Heart right ventricle (tissue), 16 donors: Measurements from ENCODE around the gene LMAN1. TPM values are rescaled to one million over a fixed set of nuclear protein-coding genes. Genes with fewer than 3 reads are reported as not detected.

Experiments
- ATAC-seq, 8 donors: fragments of 200-7000 bp; cut with Tn5 transposase; one replicate each; pipeline ENCODE4 v1.9.1; 2020; ENCODE audit warnings: mild to moderate bottlenecking in 8 of 8, moderate library complexity in 8 of 8, moderate number of reproducible peaks in 1 of 8
- DNase-seq, 2 donors: peaks; one replicate each; pipeline ENCODE4 v3.0.0-alpha.2; 2020
- H3K27ac ChIP-seq, 10 donors: fragments of 200-600 bp; sonication (generic) in 2 of 10; one replicate each; pipeline versions ENCODE4 v1.5.0 to v1.8.0; 2020 to 2022; ENCODE audit warnings: mild to moderate bottlenecking in 3 of 10
- H3K27me3 ChIP-seq, 7 donors: fragments of 200-600 bp; one replicate each; pipeline ENCODE4 v1.8.0; 2021 to 2022; ENCODE audit warnings: mild to moderate bottlenecking in 2 of 7
- H3K36me3 ChIP-seq, 9 donors: fragments of 200-600 bp; sonication (generic) in 1 of 9; one replicate each; pipeline versions ENCODE4 v1.5.0 to v1.8.0; 2020 to 2022; ENCODE audit warnings: mild to moderate bottlenecking in 2 of 9
- H3K4me1 ChIP-seq, 9 donors: fragments of 200-600 bp; sonication (generic) in 1 of 9; one replicate each; pipeline versions ENCODE4 v1.5.0 to v1.8.0; 2020 to 2022; ENCODE audit warnings: mild to moderate bottlenecking in 4 of 9
- H3K4me3 ChIP-seq, 10 donors: fragments of 200-600 bp; sonication (generic) in 2 of 10; one replicate each; pipeline versions ENCODE4 v1.5.0 to v1.8.0; 2020 to 2022; ENCODE audit warnings: mild to moderate bottlenecking in 7 of 10, moderate library complexity in 2 of 10
- H3K9me3 ChIP-seq, 11 donors: fragments of 200-600 bp in 10 of 11; sonication (generic) in 2 of 11; one replicate each; pipeline versions ENCODE4 v1.5.0 to v1.8.0; 2013 to 2022; ENCODE audit warnings: mild to moderate bottlenecking in 2 of 11, control low read depth in 1 of 11, moderate library complexity in 1 of 11
- WGBS, 2 donors: extraction: QIAGEN DNeasy Blood & Tissue Kit; methylation state at CpG; one replicate each; pipeline ENCODE4 v1.1.7; 2013; ENCODE audit warnings: inconsistent platforms in 1 of 2; 5-methylcytosine and 5-hydroxymethylcytosine counted together
- intact Hi-C, 10 donors: fragments of 100-400 bp; cut with DNase I; formaldehyde crosslinking; loops; one replicate each; pipeline versions ENCODE4 v1.11.1 to v1.14.2; 2022
- polyA plus RNA-seq, 2 donors: library from polyadenylated mRNA; stranded (reverse); fragments of 200-250 nt; gene quantifications; one replicate each; pipeline ENCODE4 v1.2.3, GENCODE V29; 2013
- total RNA-seq, 10 donors: library from RNA; stranded (reverse); fragmentation: NEBNext Ultra II Directional in 3 of 10; extraction: Animal tissue kit (Norgen Biotek cat#: 25700) in 3 of 10; gene quantifications; one replicate each; pipeline versions ENCODE4 v1.2.1 to v1.2.4, GENCODE V29; 2021 to 2023
- TF ChIP-seq, protein P1 (sequence below), 9 donors: fragments of 200-600 bp; sonication (generic) in 2 of 9; IDR thresholded peaks; one replicate each; pipeline versions ENCODE4 v1.5.0 to v1.8.0; 2021 to 2022; ENCODE audit warnings: antibody characterized with exemption in 9 of 9, mild to moderate bottlenecking in 5 of 9, moderate library complexity in 1 of 9
- donor health status: Arrhythmogenic right ventricular cardiomyopathy.
- donor health status: ischemic (EF 13 %, LVEDD 7.1; RV severe dilation, severe dysfunction).
- donor health status: healthy with polysubstance abuse.
- donor health status: DM: no; HTN: yes; CAD: no.
- donor health status: DM: no; HTN: no; CAD: no.
- donor health status: ischemic (EF 25% LVEDD 6.9; RV normal size, moderate dysfunction).
- donor health status: ischemic (EF 25% LVEDD 5.7; RV mildly dilated, moderate dysfunction).
- donor health status: healthy.
- donor health status: DM: yes; HTN: yes; CAD: no.
- donor health status: Ischemic cardiomyopathy.
- donor health status: ischemic (EF 35%, LVEDD 5.7; RV mildly dilated, moderate dysfunction).
- donor health status: nonischemic (EF 11% LVEDD 7.7; RV severe dilation, severe dysfunction).
- donor health status: DM: yes; HTN: yes; CAD: no.
- donor health status: PGD.
- donor health status: ischemic (EF 29% LVEDD 5.4; RV normal size, mild dysfunction).
- donor health status: nonischemic (EF 23%, LVEDD 6.1; RV moderate dilation, normal function).

LMAN1 gene
- total and polyA plus RNA-seq, 12 donors = 18.5 to 69.0 (median 54.7) TPM

DNA sequence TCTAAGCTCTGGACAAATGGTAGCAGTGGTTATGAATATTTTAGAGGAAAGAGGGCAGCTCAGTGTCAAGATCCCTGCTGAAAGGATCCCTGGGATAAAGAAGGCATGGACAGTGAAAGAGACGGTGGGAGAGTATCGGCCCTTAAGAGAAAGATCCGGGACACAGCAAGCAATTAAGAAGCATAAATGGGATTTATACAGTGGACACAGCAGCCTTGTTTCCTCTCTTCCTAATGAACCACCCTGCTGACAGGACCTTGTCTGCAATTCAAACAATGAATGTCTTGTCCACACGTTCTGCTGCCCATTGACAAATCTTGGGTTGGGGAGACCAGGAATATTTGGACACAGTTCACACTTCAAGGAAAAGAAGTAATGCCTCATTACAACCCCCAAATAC is 57.1 kb downstream of the LMAN1 start:
- no peak overlapping the region for H3K27ac ChIP-seq
- WGBS, 2 donors = 65 to 69% methylated on average over 4 of the region's 4 CpGs
- H3K27me3 ChIP-seq = peaks cover 0 to 59% (median 22%) of the 10 kb centered on the region in 7 donors
- H3K9me3 ChIP-seq = no peaks in the 10 kb centered on the region
- ATAC-seq (no peak), DNase-seq (no peak)
- no peaks in the 10 kb centered on the region for H3K36me3 ChIP-seq
- TF ChIP-seq, protein P1, sequence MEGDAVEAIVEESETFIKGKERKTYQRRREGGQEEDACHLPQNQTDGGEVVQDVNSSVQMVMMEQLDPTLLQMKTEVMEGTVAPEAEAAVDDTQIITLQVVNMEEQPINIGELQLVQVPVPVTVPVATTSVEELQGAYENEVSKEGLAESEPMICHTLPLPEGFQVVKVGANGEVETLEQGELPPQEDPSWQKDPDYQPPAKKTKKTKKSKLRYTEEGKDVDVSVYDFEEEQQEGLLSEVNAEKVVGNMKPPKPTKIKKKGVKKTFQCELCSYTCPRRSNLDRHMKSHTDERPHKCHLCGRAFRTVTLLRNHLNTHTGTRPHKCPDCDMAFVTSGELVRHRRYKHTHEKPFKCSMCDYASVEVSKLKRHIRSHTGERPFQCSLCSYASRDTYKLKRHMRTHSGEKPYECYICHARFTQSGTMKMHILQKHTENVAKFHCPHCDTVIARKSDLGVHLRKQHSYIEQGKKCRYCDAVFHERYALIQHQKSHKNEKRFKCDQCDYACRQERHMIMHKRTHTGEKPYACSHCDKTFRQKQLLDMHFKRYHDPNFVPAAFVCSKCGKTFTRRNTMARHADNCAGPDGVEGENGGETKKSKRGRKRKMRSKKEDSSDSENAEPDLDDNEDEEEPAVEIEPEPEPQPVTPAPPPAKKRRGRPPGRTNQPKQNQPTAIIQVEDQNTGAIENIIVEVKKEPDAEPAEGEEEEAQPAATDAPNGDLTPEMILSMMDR (IDR thresholded peaks at IDR 0.05) = no peak
- no peaks in the 10 kb centered on the region for H3K4me1 ChIP-seq
- no peak overlapping the region for H3K4me3 ChIP-seq
- intact Hi-C loops = loop anchor here in 1 of 10 donors (10.0 kb wide), 1 partner anchor 57 kb away; no protein-coding TSS in a partner anchor

GRCh38 chr18:59300676-59301285 is 58.3 kb downstream of the LMAN1 start:
- Histone ChIP-seq H3K9me3 (no peaks in the 10 kb centered on the region), H3K27ac (no peak overlapping the region), H3K4me3 (no peak overlapping the region), H3K27me3 (peaks cover 0 to 57% (median 21%) of the 10 kb centered on the region in 7 donors), H3K4me1 (no peaks in the 10 kb centered on the region), H3K36me3 (no peaks in the 10 kb centered on the region)
- DNase-seq (no peak), ATAC-seq (no peak)
- TF ChIP-seq, protein P1 (IDR thresholded peaks at IDR 0.05) = no peak
- intact Hi-C loops = loop anchor here in 1 of 10 donors (10.0 kb wide), 1 partner anchor 56 kb away; no protein-coding TSS in a partner anchor
- WGBS, 2 donors = 68 to 71% methylated on average over 3 of the region's 3 CpGs

DNA sequence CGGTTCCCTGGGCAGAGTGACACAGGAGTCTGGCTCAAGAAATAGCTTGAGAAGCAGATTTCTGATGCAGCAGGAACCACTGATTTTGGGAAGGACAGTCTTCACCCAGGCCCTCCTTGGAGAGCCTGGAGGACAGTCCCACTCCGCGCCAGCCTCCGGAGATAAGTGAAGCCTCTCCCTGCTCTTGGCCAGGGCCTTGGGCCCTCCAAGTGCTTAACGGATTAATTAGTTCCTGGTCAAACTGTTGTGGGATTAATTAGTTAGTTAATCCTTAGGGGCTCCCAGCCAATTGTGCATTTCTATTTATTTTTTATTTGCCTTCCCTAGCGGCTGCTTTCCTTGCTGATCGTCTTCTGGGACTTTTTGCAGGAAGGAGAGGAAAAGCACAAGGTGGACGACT is 60.2 kb downstream of the LMAN1 start:
- ATAC-seq = no peak
- DNase-seq = no peak

GRCh38 chr18:59293317-59293716 is 65.7 kb downstream of the LMAN1 start:
- Histone ChIP-seq H3K4me3 (no peak overlapping the region), H3K27me3 (peaks cover 0 to 45% (median 37%) of the 10 kb centered on the region in 7 donors), H3K27ac (no peak overlapping the region), H3K9me3 (no peaks in the 10 kb centered on the region), H3K36me3 (no peaks in the 10 kb centered on the region), H3K4me1 (no peaks in the 10 kb centered on the region)
- DNase-seq = no peak
- no peak for ATAC-seq
- intact Hi-C loops = no loop called here
- TF ChIP-seq, protein P1 (IDR thresholded peaks at IDR 0.05) = no peak

More for the DNA sequence above, 60.2 kb downstream of the LMAN1 start:
- intact Hi-C loops = no loop called here
- peaks cover 0 to 58% (median 28%) of the 10 kb centered on the region in 7 donors for H3K27me3 ChIP-seq
- WGBS, 2 donors = 65 to 69% methylated on average over 8 of the region's 8 CpGs
- no peak overlapping the region for H3K27ac ChIP-seq
- TF ChIP-seq, protein P1 (IDR thresholded peaks at IDR 0.05) = no peak
- H3K9me3 ChIP-seq = no peaks in the 10 kb centered on the region
- H3K4me1 ChIP-seq = no peaks in the 10 kb centered on the region
- H3K4me3 ChIP-seq = no peak overlapping the region
- no peaks in the 10 kb centered on the region for H3K36me3 ChIP-seq
